Activated T-helper 2 cell treated with anti-CD3 and anti-CD28 coated beads, Interferon-gamma antibody, Interleukin-2, Interleukin-4, amounts not matched to agents 10 μg/mL and 5 μg/mL and 100 μg/mL, durations not matched to agents 14 hours and 24 hours and 36 hours (primary cell): Measurements from ENCODE around the gene MMP27. TPM values are rescaled to one million over a fixed set of nuclear protein-coding genes. Genes with fewer than 3 reads are reported as not detected.

Source experiments
- DNase-seq: peaks from one replicate; pipeline ENCODE4 v3.0.0; 2021; ENCODE audit warnings: low spot score
- H3K27ac Mint-ChIP-seq: one replicate; pipeline ENCODE4 v1.8.0; 2021; ENCODE audit warnings: mixed read lengths
- H3K27me3 Mint-ChIP-seq: one replicate; pipeline ENCODE4 v1.8.0; 2021; ENCODE audit warnings: low read depth, mixed read lengths
- H3K36me3 Mint-ChIP-seq: one replicate; pipeline ENCODE4 v1.8.0; 2021; ENCODE audit warnings: low read depth, mixed read lengths
- H3K4me1 Mint-ChIP-seq: one replicate; pipeline ENCODE4 v1.8.0; 2021; ENCODE audit warnings: low read depth, mixed read lengths
- H3K4me3 Mint-ChIP-seq: one replicate; pipeline ENCODE4 v1.8.0; 2021; ENCODE audit warnings: low read depth, mild to moderate bottlenecking, moderate library complexity, mixed read lengths
- H3K9me3 Mint-ChIP-seq: one replicate; pipeline ENCODE4 v1.8.0; 2021; ENCODE audit warnings: mixed read lengths
- intact Hi-C: fragments of 100-400 bp; cut with micrococcal nuclease; formaldehyde crosslinking; loops from one replicate; pipeline ENCODE4 v1.15.1; 2023
- total RNA-seq: library from RNA; stranded (reverse); gene quantifications from 2 replicates; pipeline ENCODE4 v1.2.3, GENCODE V29; 2022

Gene MMP27
- total RNA-seq, 1 donor from 2014 or later, result not detected

GRCh38 chr11:102722821-102723220, 17.3 kb upstream of the MMP27 start:
- Mint-ChIP-seq H3K27me3 (peaks cover 4% of the 10 kb centered on the region), H3K9me3 (no peaks in the 10 kb centered on the region), H3K4me1 (no peaks in the 10 kb centered on the region), H3K36me3 (no peaks in the 10 kb centered on the region), H3K27ac (no peak overlapping the region), H3K4me3 (no peak overlapping the region)
- intact Hi-C loops, result no loop called here
- no peak for DNase-seq

DNA sequence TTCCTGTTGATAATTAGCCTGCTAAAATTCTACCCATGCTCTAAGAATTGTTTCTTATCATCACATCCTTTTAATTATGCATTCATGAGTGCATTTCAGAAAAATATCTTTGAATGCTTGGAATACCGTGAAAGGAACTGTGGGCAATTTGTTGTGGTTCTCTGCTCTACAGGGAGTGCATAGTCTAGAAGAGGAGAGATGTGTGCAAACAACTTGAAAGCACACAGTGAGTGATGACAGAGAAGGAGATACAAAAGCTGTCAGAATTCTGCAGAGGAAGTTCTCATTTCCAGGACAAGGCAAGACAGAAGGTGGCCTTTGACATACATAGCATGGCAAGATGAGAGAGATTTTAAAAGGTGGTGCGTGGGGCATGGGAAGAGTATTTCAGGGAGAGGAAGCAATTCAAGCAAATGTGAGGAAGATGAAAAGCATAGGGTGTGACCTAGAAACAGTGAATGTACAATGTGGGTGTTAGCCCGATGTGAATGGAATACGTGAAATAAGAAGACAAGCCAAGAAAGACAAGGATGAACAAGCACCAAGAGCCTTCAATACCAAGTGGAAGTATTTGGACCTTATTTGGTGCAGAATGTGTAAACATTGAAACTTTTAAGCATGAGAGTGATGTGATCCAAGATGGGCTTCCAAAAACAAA, 14.2 kb upstream of the MMP27 start:
- no peak for DNase-seq
- Mint-ChIP-seq H3K27ac (no peak overlapping the region), H3K4me3 (no peak overlapping the region), H3K27me3 (peaks cover 2% of the 10 kb centered on the region), H3K36me3 (no peaks in the 10 kb centered on the region), H3K9me3 (no peaks in the 10 kb centered on the region), H3K4me1 (no peaks in the 10 kb centered on the region)
- intact Hi-C loops, result no loop called here

DNA sequence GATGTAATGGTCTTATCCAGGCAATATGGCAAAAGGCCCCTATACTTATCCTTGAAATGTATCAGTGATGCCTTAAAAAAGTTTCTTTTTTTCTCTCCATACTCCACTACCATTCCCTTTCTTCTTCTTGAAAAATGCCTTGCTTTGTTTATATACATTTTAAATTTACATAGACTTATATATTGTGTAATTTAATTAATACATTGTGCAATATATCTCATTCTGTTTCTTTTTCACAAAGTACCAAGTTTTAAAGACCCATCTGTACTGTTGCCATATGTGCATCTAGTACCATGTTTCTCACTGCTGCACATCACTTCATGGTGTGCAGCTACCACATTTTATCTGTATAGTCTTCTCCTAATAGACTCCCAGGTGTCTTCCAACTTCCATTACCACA, 11.7 kb upstream of the MMP27 start:
- Mint-ChIP-seq H3K4me1 (no peaks in the 10 kb centered on the region), H3K36me3 (no peaks in the 10 kb centered on the region), H3K9me3 (no peaks in the 10 kb centered on the region), H3K27me3 (peaks cover 2% of the 10 kb centered on the region), H3K4me3 (no peak overlapping the region), H3K27ac (no peak overlapping the region)
- intact Hi-C loops, result no loop called here
- DNase-seq, result no peak

DNA sequence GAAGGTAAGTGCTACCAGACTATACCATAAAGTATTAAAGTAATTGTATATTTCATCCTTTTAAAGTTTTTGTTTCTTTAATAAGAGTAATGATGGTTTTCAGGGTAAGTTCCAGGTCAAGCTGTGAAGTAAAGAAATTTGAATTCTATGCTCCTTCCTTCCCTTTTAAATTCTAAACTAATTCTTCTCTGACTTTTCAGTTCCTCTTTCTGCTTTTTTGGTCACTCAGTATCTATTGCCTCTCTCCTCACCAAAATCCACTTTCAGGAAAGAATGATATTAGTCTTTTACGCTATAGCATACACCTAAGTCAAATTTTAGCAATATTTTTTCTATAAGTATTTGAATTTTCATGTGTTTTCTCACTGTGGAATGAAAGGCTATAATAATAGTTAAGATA, 11.0 kb upstream of the MMP27 start:
- H3K27me3 Mint-ChIP-seq, result peaks cover 2% of the 10 kb centered on the region
- H3K4me3 Mint-ChIP-seq, result no peak overlapping the region
- intact Hi-C loops, result no loop called here

GRCh38 chr11:102712137-102712536, 6.6 kb upstream of the MMP27 start:
- H3K4me3 Mint-ChIP-seq, result no peak overlapping the region
- H3K27ac Mint-ChIP-seq, result no peak overlapping the region
- H3K36me3 Mint-ChIP-seq, result no peaks in the 10 kb centered on the region
- H3K9me3 Mint-ChIP-seq, result no peaks in the 10 kb centered on the region
- intact Hi-C loops, result no loop called here
- H3K4me1 Mint-ChIP-seq, result no peaks in the 10 kb centered on the region
- H3K27me3 Mint-ChIP-seq, result peaks cover 2% of the 10 kb centered on the region
- no peak for DNase-seq

More for the DNA sequence above, 11.0 kb upstream of the MMP27 start:
- Mint-ChIP-seq H3K9me3 (no peaks in the 10 kb centered on the region), H3K27ac (no peak overlapping the region), H3K4me1 (no peaks in the 10 kb centered on the region), H3K36me3 (no peaks in the 10 kb centered on the region)
- DNase-seq, result no peak

DNA sequence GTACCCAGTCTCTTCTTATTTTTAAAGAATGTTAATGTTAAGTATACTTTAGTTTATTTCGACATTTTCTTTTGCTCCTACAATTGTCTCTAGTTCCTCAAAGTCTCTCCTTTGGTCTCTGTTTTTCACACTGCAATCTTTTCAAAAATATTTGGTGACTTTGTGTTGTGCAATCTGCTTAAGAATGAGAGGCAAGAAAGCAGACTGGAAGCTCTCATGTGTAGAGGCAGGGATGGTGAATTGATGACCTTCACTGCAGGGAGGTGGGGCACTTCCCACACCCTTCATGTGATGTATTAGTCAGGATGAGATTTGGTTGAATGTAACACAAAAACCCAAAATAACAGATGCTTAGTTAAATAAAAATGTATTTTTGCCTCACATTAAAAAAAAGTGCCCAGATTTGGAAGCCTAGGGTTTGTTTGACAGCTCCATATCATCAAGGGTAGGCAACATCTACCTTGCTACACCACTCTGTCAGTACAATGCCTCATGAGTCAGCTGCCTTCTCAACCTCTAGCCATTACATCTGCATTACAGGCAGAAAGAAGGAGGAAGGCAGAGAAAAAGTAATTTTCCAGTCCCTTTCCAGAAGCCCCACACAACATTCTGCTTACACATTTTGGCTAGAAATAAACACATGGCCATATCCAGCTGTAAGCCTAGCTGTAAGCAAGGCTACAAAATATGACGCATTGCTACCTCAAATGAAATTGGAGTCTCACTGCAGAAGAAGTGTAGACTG, 3.8 kb upstream of the MMP27 start:
- Mint-ChIP-seq H3K9me3 (no peaks in the 10 kb centered on the region), H3K27ac (no peak overlapping the region), H3K36me3 (no peaks in the 10 kb centered on the region), H3K27me3 (peaks cover 4% of the 10 kb centered on the region), H3K4me3 (no peak overlapping the region), H3K4me1 (no peaks in the 10 kb centered on the region)
- intact Hi-C loops, result no loop called here
- DNase-seq, result no peak

DNA sequence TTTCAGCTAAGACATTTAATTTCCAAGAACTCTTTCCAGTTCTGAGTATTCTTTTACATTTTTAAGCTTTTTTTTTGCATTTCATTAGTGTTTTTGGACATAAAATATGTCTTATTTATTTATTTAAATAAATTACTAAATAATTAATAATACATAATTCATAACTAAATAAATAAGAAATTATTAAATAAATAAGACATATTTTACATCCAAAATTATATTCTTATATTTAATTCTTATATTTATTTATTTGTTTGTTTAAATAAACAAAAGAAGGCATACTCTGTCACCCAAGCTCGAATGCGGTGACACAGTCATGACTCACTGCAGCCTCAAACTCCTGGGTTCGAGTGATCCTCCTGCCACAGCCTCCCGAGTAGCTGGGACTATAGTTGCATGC, 3.1 kb upstream of the MMP27 start:
- Mint-ChIP-seq H3K4me1 (no peaks in the 10 kb centered on the region), H3K27me3 (peaks cover 4% of the 10 kb centered on the region), H3K36me3 (no peaks in the 10 kb centered on the region), H3K9me3 (no peaks in the 10 kb centered on the region), H3K4me3 (no peak overlapping the region), H3K27ac (no peak overlapping the region)
- intact Hi-C loops, result no loop called here
- no peak for DNase-seq

DNA sequence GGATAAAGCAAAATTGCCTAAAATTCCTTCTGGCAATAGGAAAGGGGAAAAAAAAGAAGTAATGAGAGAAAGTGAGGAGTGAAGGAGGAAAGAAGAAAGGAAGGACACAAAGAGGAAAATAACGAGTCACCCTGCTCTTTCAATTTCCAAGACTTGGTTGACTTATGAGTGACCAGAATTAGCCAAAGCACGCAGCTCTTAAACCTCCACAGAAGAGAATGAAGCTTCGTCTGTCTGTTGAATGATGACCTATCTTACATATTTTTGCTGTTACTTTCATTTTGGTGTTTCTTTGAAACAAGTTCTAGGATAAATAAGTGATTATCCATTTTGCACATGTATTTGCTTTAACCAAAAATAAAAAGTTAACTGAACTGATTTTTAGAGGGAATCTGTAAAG, 728 bp downstream of the MMP27 start:
- intact Hi-C loops, result no loop called here
- Mint-ChIP-seq H3K9me3 (no peaks in the 10 kb centered on the region), H3K4me1 (no peaks in the 10 kb centered on the region), H3K4me3 (no peak overlapping the region), H3K27ac (no peak overlapping the region), H3K27me3 (peaks cover 4% of the 10 kb centered on the region), H3K36me3 (no peaks in the 10 kb centered on the region)
- no peak for DNase-seq

DNA sequence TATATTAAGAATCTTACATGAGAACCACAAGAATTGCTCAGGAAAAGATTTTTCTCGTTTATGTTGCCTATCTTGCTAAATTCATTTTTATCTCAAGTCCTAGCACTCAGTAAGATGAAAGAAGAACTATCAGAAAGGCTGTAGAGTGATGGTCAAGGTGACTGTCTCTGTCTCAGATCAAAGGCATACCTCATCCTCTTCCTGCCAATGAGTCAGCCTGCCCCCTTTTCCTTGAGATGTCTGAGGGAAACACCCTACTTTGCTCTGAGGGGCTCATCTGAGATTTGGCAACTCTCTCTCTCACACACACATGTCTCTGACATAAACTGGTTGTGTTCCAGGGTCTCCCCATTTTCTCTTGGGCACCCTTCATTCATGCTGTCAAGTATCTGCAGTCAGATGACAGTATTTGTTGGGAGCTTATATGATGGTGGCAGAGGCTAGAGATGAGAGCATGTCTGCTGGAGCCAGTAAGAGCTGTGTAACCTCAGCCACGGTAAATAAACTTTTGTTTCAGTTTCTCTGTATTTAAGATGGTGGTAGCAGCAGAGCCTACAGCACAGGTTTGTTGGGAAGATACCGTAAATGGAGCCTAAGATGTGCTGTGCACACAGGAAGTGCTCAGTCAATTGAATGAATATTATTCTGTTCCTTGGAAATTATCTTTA, 1.6 kb downstream of the MMP27 start:
- Mint-ChIP-seq H3K27me3 (peaks cover 2% of the 10 kb centered on the region), H3K4me1 (no peaks in the 10 kb centered on the region), H3K9me3 (no peaks in the 10 kb centered on the region), H3K36me3 (no peaks in the 10 kb centered on the region), H3K27ac (no peak overlapping the region), H3K4me3 (no peak overlapping the region)
- intact Hi-C loops, result no loop called here
- no peak for DNase-seq

DNA sequence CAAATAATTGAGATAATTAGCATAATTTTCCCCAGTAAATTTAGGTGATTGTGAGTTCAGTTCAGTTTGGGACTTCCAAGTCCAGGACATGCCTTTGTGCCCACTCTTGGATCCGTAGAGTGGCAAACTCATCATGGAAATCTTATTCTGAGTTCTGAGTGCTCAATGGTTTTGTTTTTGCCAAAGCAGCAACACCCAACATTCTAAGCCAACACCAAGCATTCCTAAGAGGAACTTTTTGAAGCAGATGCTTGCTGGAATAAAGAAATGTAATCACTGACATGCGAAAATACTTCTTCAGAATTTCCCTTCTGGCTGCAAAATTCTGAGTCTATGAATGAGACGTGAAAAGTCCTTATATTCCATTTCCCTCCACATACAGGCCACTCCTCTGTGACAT, 10.4 kb downstream of the MMP27 start:
- H3K4me3 Mint-ChIP-seq, result no peak overlapping the region
- intact Hi-C loops, result no loop called here
- no peaks in the 10 kb centered on the region for H3K9me3 Mint-ChIP-seq
- H3K36me3 Mint-ChIP-seq, result no peaks in the 10 kb centered on the region
- H3K27ac Mint-ChIP-seq, result no peak overlapping the region
- peaks cover 5% of the 10 kb centered on the region for H3K27me3 Mint-ChIP-seq
- H3K4me1 Mint-ChIP-seq, result no peaks in the 10 kb centered on the region
- no peak for DNase-seq

- Mint-ChIP-seq H3K27ac (no peak overlapping the region), H3K4me3 (no peak overlapping the region), H3K4me1 (no peaks in the 10 kb centered on the region), H3K36me3 (no peaks in the 10 kb centered on the region), H3K9me3 (no peaks in the 10 kb centered on the region), H3K27me3 (peaks cover 10% of the 10 kb centered on the region)
- no peak for DNase-seq
- intact Hi-C loops, result no loop called here
These were observed 19.8 kb downstream of the MMP27 start for GRCh38 chr11:102685754-102686153.

DNA sequence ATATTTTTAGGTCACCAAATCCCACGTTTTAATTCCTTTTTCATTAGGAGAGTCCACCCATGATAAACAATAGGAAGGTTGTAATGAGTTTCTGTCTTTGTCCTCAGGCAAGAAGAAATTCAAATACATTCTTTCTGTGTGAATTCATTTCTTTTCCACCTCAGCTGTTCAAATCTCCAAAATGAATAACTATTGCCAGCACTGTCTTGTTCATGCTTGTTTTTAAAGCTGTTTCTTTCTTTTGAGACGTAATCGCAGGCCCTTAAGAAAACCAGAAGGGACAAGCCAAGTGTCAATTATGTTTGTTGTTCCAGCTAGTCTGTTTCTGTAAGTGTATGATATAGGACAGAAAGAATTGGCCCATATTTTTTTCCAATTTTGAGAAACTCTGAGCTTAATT, 20.2 kb downstream of the MMP27 start:
- intact Hi-C loops, result no loop called here
- no peaks in the 10 kb centered on the region for H3K9me3 Mint-ChIP-seq

GRCh38 chr11:102683277-102683676, 22.3 kb downstream of the MMP27 start:
- H3K4me1 Mint-ChIP-seq, result no peaks in the 10 kb centered on the region
- H3K36me3 Mint-ChIP-seq, result no peaks in the 10 kb centered on the region
- no peak overlapping the region for H3K27ac Mint-ChIP-seq
- intact Hi-C loops, result no loop called here
- H3K9me3 Mint-ChIP-seq, result no peaks in the 10 kb centered on the region
- peaks cover 17% of the 10 kb centered on the region for H3K27me3 Mint-ChIP-seq
- H3K4me3 Mint-ChIP-seq, result no peak overlapping the region
- DNase-seq, result no peak

More for the DNA sequence above, 20.2 kb downstream of the MMP27 start:
- Mint-ChIP-seq H3K4me1 (no peaks in the 10 kb centered on the region), H3K27ac (no peak overlapping the region), H3K36me3 (no peaks in the 10 kb centered on the region), H3K4me3 (no peak overlapping the region), H3K27me3 (peaks cover 10% of the 10 kb centered on the region)
- no peak for DNase-seq
